ENCODE data around the gene ITGB4. TPM values are rescaled to one million over a fixed set of nuclear protein-coding genes. Genes with fewer than 3 reads are reported as not detected.
"Not testable (repeated sequence)": the region's sequence is repeated elsewhere in the genome, so short reads cannot be mapped to it uniquely, and the experiment has no call there.

ITGB4 gene
- total RNA-seq, 1 donor from 2014 or later: 0.91 TPM

DNA sequence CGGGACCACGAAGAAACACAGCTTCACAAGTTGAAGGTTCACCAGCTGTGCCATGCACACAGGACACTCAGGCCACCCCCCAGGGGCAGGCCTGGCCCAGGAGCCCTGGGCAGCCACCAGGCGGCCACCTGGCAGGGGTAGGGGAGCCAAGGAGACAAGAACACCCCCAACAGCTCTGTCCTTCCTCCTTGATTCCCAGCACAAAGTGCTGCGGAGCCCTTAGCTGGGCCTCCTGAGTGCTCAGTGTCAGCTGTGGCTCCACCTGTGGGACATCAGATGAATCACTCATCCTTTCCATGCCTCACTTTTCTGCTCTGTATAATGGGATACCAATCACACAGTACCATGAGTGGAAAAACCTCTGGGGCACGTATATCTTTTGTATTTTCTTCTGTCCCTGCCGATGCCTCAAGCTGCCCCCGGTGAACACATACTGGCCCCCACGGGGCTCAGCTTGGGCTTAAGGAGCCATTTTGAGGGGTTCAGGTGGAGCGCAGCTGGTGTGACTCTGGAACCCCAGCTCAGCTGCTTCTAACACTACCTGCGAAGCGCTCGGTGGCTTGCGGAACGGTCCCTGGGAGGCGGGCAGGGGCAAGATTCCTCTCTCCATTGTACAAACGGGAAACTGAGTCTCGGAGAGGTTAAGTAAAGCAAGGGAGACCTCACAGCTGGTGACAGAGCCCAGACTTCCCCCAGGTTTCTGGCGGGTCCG is 31.7 kb downstream of the ITGB4 start:
- intact Hi-C loops (cut with micrococcal nuclease): no loop called here

GRCh38 chr17:75753514-75754377 is 32.5 kb downstream of the ITGB4 start:
- intact Hi-C loops (cut with micrococcal nuclease): no loop called here

GRCh38 chr17:75754378-75755204 is 33.3 kb downstream of the ITGB4 start:
- intact Hi-C loops (cut with micrococcal nuclease): no loop called here

DNA sequence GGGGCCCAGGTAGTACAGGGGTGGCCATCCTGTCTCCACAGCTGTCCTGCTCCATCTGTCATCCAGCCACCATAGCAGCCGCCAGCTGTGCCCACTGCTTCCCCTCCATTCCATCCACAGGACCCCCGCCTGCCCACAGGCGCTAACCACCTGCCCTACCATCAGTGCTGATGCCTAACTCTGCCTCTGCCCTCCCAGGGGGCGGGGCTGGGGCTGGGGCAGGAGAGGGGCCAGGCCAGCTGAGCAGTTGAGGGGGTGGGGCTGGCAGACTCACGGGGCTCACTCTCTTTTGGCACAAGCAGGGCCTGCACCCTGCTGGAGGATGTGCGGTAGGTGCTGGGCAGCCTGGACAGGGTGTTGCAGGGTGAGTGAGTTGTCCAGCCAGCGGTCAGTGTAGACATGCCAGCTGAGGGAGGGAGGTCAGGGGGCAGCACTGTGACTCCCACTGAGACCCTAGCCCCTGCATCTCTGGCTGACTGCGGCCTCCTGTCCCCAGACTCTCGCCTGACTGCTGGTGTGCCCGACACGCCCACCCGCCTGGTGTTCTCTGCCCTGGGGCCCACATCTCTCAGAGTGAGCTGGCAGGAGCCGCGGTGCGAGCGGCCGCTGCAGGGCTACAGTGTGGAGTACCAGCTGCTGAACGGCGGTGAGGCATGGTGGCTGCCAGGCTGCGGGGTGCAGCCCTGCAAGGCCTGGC is 34.1 kb downstream of the ITGB4 start:
- intact Hi-C loops (cut with micrococcal nuclease): no loop called here

DNA sequence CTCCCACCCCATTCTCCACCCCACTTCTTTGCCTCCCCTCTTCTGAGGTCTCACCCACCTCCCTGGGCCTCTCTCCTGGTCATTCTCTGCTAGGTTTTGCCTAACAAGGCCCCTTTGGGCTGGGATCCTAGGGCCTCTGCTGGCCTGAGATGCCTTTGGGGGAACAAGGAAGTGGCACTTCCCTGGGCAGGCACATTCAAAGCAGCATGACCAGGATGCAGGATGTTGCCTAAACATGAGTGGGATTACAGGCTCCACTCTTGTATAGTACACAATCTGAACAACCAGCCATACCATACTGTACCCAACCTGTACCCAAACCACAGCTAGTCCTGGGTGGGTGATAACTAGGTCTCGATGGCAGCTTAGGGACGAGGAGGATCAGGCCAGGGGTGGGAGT is 34.7 kb downstream of the ITGB4 start:
- intact Hi-C loops (cut with micrococcal nuclease): no loop called here

- intact Hi-C loops (cut with micrococcal nuclease): no loop called here
These were observed 35.3 kb downstream of the ITGB4 start for GRCh38 chr17:75756451-75757085.

- intact Hi-C loops (cut with micrococcal nuclease): no loop called here
These were observed 35.9 kb downstream of the ITGB4 start for GRCh38 chr17:75757086-75757681.

DNA sequence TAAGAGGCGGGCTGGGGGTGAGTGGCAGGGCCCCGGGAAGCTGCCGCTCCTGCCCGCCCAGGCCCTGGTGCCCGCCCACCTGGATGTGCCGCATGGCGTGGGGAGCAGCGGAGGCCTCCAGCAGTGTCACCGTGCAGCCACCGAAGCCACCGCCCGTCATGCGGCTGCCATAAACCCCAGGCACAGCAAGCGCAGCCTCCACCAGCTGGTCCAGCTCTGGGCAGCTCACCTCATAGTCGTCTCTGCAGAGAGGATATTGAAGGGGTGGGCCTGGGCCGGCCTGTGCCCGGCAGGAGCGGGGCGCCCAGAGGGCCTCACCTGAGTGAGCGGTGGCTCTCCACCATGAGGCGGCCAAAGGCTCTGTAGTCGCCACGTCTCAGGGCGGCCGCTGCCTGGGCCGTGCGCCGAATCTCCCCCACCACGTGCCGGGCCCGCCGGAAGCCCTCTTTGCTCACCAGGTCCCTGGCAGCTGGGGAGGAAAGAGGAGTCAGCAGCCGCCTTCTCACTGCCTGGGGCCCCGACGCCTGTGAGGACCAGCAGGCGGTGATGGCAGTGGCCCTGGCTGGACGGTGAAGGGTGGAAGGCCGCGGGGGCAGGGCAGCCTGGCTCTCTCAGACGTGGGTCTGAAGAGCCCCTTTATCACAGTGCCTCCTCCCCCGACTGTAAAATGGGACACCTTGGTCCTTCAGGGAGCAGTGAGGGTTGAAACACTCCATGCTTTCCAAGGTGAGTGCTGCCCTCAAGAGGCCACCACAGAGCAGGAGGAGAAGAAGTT is 37.1 kb downstream of the ITGB4 start:
- intact Hi-C loops (cut with micrococcal nuclease): no loop called here

- intact Hi-C loops (cut with micrococcal nuclease): no loop called here
These were observed 38.2 kb downstream of the ITGB4 start for GRCh38 chr17:75759457-75759856.

GRCh38 chr17:75759978-75760640 is 38.9 kb downstream of the ITGB4 start:
- intact Hi-C loops (cut with micrococcal nuclease): not testable (repeated sequence)

DNA sequence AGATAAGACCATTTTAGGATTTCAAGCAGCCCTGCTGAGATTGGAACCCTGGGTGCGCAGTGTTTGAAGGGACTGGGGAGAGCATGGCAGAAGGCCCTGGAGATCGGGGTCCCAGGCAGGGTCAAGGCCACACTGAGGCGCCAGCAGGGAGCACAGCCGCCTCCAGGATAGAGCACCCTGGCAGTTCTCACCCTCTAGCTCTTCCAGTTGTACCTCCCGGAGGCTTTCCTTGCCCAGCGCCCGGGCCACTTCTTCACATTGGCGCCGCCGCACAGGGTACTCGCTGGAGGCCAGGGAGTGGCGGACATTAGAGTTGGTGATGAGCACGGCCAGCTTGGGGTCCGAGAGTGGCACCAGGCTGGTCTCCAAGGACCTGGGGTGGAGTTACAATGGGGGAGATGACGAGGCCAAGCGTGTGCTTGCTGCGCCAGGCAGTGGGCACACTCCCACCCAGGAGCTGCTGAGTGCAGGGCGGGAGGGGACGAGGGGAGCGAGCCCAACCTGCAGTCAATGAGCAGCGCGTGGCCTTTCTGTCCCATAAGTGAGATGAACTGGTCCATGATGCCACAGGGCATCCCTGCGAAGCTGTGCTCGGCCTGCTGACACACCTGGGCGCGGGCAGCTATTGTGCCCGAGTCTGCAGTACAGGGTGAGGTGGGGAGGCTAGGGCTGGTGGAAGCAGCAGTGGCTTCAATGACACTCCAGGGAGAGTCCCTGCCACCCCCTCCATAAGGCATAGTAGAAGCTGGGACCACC is 41.4 kb downstream of the ITGB4 start:
- intact Hi-C loops (cut with micrococcal nuclease): no loop called here

DNA sequence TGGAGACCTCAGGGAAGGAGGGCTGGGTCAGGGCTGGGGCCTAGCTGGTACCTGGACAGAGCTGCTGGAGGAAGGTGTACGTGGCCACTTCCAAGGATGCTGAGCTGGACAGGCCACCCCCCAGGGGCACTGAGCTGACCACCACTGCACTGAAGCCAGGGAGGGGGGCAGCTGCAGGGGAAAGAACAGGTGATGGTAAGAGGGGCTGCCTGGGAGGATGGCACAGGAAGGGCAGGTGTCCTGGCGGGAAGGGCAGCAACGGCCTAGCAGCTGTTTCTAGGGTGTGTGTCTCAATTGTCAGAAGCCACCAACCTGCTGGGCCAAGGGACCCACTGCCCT is 42.0 kb downstream of the ITGB4 start:
- intact Hi-C loops (cut with micrococcal nuclease): no loop called here

DNA sequence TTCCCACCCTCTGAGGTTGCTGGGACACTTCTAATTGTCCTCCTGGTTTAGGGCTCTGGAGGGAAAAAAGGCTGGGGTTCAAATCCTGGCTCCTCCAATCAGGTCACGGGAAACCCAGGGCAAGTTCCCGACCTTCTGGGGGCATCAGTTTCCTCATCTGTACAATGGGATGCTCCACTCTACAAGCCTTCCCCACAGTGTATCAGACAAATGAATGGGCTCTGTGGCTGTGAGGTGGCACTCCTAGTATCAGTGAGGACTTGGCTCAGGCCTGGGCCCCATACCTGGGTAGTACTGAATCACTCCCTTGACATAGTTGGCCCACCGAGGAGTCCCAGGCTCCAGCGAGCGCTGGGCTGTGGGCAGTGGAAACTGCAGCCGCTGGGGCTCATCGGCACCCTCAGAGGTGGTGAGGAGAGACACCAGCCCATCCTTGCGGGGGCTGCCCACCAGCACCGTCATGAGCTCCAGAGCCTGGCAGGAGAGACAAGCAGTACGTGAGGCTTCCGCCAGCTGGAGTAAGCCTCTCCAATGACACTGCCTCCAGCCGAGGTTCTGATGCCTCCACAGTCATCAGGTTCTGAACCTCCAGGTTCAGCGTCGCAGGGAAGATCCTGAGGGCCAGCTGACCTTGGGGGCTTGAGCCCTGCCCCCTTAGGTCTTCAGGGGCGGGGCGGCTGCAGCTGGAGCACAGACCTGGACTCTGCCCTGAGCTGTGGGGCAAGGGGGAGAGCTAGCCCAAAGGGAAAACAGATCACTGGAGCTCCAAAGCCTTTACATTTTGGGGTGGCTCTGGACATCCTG is 42.6 kb downstream of the ITGB4 start:
- intact Hi-C loops (cut with micrococcal nuclease): loop anchor here (1.0 to 2.0 kb wide), 3 partner anchors 15 to 63 kb away; partner anchors contain the start of gene UNK

GRCh38 chr17:75764417-75764710 is 43.1 kb downstream of the ITGB4 start:
- intact Hi-C loops (cut with micrococcal nuclease): loop anchor here (1.0 to 2.0 kb wide), 3 partner anchors 15 to 62 kb away; partner anchors contain the start of gene UNK

DNA sequence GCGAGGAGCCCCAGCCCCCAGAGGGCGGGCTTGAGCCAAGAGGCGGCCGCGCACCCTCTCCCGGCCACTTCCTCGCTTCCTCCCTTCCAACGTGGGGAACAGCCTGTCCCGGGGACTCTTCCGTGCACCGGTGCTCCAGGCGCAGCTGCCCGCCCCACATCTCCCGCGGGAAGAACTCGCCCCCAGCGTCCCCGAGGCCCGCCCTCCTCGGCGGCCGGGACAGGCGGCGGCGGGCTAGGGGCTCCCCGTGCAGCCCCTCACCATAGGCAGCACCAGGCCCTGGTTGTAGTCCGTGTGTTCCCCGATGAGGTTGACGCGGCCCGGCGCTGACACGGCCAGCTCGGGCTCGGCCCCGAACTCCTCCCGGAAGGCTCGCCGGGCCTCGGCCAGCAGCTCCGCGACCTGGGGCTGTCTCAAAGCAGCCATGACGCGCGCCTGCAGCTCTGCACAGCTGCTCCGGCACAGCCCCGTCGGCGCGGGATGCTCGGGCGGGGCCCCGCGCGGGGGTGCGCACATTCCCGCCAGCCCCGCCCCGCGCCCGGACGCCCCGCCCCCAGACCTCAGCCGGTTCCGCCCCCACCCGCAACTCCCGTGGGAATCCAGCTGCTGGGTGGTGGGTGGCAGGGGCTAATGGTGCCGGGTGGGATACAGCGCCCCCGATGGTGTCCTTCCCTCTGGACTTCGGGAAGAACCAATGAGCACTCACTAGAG is 43.6 kb downstream of the ITGB4 start, which contains the start of gene GALK1:
GALK1 (minus strand) TSS at position 482 of the 711 bp plus-strand sequence; CDS start at position 426, 56 bp downstream.
- intact Hi-C loops (cut with micrococcal nuclease): loop anchor here (1.0 to 2.0 kb wide), 3 partner anchors 14 to 62 kb away; partner anchors contain the start of gene UNK

GRCh38 chr17:75765981-75766380 is 44.7 kb downstream of the ITGB4 start:
- intact Hi-C loops (cut with micrococcal nuclease): loop anchor here (2.0 kb wide), 2 partner anchors 19 to 61 kb away; partner anchors contain the start of gene UNK

- intact Hi-C loops (cut with micrococcal nuclease): no loop called here
These were observed 46.6 kb downstream of the ITGB4 start for GRCh38 chr17:75767881-75768280.

Data from T-helper 1 cell treated with Interleukin-12 subunit alpha and Interleukin-12 subunit beta and Interleukin-4 antibody, amounts not matched to agents 30 ng/mL and 1 ng/mL, for 36 hours (primary cell).